ENCODE measurements around the gene PTPMT1.

GRCh38 chr11:47572715-47573255 lies 7.4 kb downstream of the PTPMT1 start:
- no peak for TF ChIP-seq CTCF (IDR thresholded peaks at IDR 0.05)
- TF ChIP-seq POLR2A (IDR thresholded peaks at IDR 0.05), result no peak
